Keratinocyte (primary cell): ENCODE data around the gene SERINC5. TPM values are rescaled to one million over a fixed set of nuclear protein-coding genes. Genes with fewer than 3 reads are reported as not detected.

Experiments used
- DNase-seq: peaks from one replicate; pipeline ENCODE4 v3.0.0-alpha.2; 2011; ENCODE audit warnings: low read depth, missing footprints, low spot score
- FAIRE-seq: peaks from 2 replicates; lab custom pipeline; 2011; peaks lifted over from hg19 to GRCh38; lab: Jason Lieb, UNC
- H2AFZ ChIP-seq: 2 replicates; pipeline ENCODE4 v1.6.0; 2012; ENCODE audit warnings: low read length, control low read depth, inconsistent platforms; ENCODE audit not compliant: control insufficient read depth
- H3K27ac ChIP-seq: 2 replicates; pipeline ENCODE4 v1.5.1; 2011; ENCODE audit warnings: low read length; ENCODE audit not compliant: control insufficient read depth, insufficient read depth
- H3K27me3 ChIP-seq: 3 replicates; pipeline ENCODE4 v1.6.0; 2011; ENCODE audit warnings: low read length; ENCODE audit not compliant: control insufficient read depth, insufficient read depth; ENCODE audit errors: extremely low read depth
- H3K36me3 ChIP-seq, 2 experiments: 2 replicates in 1 of 2; 3 replicates in 1 of 2; pipeline ENCODE4 v1.5.1; 2011; ENCODE audit warnings: low read length in 2 of 2, mild to moderate bottlenecking in 1 of 2; ENCODE audit not compliant: control insufficient read depth in 2 of 2, insufficient read depth in 2 of 2; ENCODE audit errors: extremely low read depth in 1 of 2
- H3K4me1 ChIP-seq: 3 replicates; pipeline ENCODE4 v1.5.1; 2011; ENCODE audit warnings: low read length; ENCODE audit not compliant: control insufficient read depth, insufficient read depth; ENCODE audit errors: extremely low read depth
- H3K4me2 ChIP-seq: 3 replicates; pipeline ENCODE4 v1.6.0; 2011; ENCODE audit warnings: low read depth, low read length; ENCODE audit not compliant: control insufficient read depth, insufficient read depth; ENCODE audit errors: extremely low read depth
- H3K4me3 ChIP-seq, 3 experiments: fragments of 200-600 bp in 1 of 3; sonication (generic) in 1 of 3; 2 replicates in 2 of 3; 3 replicates in 1 of 3; pipeline ENCODE4 v1.5.1; 2011 to 2016; ENCODE audit warnings: low read length in 3 of 3, mild to moderate bottlenecking in 3 of 3, control low read depth in 2 of 3, inconsistent platforms in 1 of 3, low read depth in 1 of 3, mixed read lengths in 1 of 3, mixed run types in 1 of 3, moderate library complexity in 1 of 3; ENCODE audit not compliant: control insufficient read depth in 2 of 3, insufficient read depth in 2 of 3; ENCODE audit errors: extremely low read depth in 1 of 3
- H3K79me2 ChIP-seq: 2 replicates; pipeline ENCODE4 v1.6.0; 2012; ENCODE audit warnings: low read length; ENCODE audit not compliant: control insufficient read depth, insufficient read depth
- H3K9ac ChIP-seq: 3 replicates; pipeline ENCODE4 v1.6.0; 2011; ENCODE audit warnings: low read length; ENCODE audit not compliant: control insufficient read depth, insufficient read depth; ENCODE audit errors: extremely low read depth
- H3K9me1 ChIP-seq: 3 replicates; pipeline ENCODE4 v1.6.0; 2011; ENCODE audit warnings: low read length; ENCODE audit not compliant: control insufficient read depth, insufficient read depth; ENCODE audit errors: extremely low read depth
- H3K9me3 ChIP-seq: 2 replicates; pipeline ENCODE4 v1.5.1; 2012; ENCODE audit warnings: low read depth, low read length; ENCODE audit not compliant: control insufficient read depth
- H4K20me1 ChIP-seq: 3 replicates; pipeline ENCODE4 v1.6.0; 2011; ENCODE audit warnings: low read length; ENCODE audit not compliant: control insufficient read depth, insufficient read depth; ENCODE audit errors: extremely low read depth
- CTCF ChIP-seq, 3 experiments: IDR thresholded peaks in 1 of 3; conservative IDR thresholded peaks in 1 of 3; optimal IDR thresholded peaks in 1 of 3; 2 replicates in 2 of 3; 3 replicates in 1 of 3; pipeline versions ENCODE3 to v1.5.1; 2011; ENCODE audit warnings: low read length in 3 of 3, mild to moderate bottlenecking in 3 of 3, moderate library complexity in 2 of 3, control low read depth in 1 of 3, inconsistent platforms in 1 of 3; ENCODE audit not compliant: insufficient read depth in 2 of 3; ENCODE audit errors: extremely low read depth in 1 of 3
- EZH2 ChIP-seq: IDR thresholded peaks from one replicate; pipeline ENCODE4 v1.6.1; 2012; ENCODE audit warnings: inconsistent platforms, mild to moderate bottlenecking, low read length, moderate library complexity
- dilution Hi-C: fragments of 300-500 bp; cut with MboI; formaldehyde crosslinking; loops from one replicate; pipeline ENCODE4 v1.7.0; 2020; ENCODE audit warnings: low sequenced_read_pairs; ENCODE audit not compliant: extremely low pct_ligation_motif_present
- polyA plus RNA-seq, 5 experiments: library from polyadenylated mRNA; depleted of rRNA in 3 of 5; stranded (reverse) in 3 of 5; stranded (forward) in 1 of 5; unstranded in 1 of 5; fragments of >200 nt; gene quantifications; 1 replicate in 1 of 5; 2 replicates in 3 of 5; 3 replicates in 1 of 5; pipeline versions ENCODE4 v1.2.1 to v1.2.3, GENCODE V29; 2011 to 2012; ENCODE audit warnings: missing spikeins in 2 of 5, low read depth in 1 of 5, low replicate concordance in 1 of 5

Gene SERINC5
- polyA plus RNA-seq, 1 donor (not counting 4 experiments of a cell fraction or from before 2014, with no cell fraction given): 20.0 TPM

- Histone ChIP-seq H2AFZ (no peak overlapping the region), H3K4me1 (no peaks in the 10 kb centered on the region), H3K4me3 (no peak overlapping the region), H3K36me3 (peaks cover 3 to 12% of the 10 kb centered on the region in 2 experiments), H4K20me1 (no peaks in the 10 kb centered on the region), H3K27ac (no peak overlapping the region), H3K27me3 (no peaks in the 10 kb centered on the region), H3K79me2 (no peaks in the 10 kb centered on the region), H3K9me3 (no peaks in the 10 kb centered on the region), H3K9me1 (no peaks in the 10 kb centered on the region), H3K4me2 (no peak overlapping the region), H3K9ac (no peak overlapping the region)
- TF ChIP-seq EZH2 (no peak), CTCF (optimal IDR thresholded peaks at IDR 0.05 in 1 of 3, IDR thresholded peaks at IDR 0.05 in 1 of 3, conservative IDR thresholded peaks at IDR 0.05 in 1 of 3; ENCODE audit: extremely low read depth in 1 of 3, insufficient read depth in 2 of 3, low read length in 3 of 3) (no peak)
- DNase-seq (no peak), FAIRE-seq (no peak)
- dilution Hi-C loops: no loop called here
Observed at GRCh38 chr5:80141147-80141671, 114.6 kb downstream of the SERINC5 start.

DNA sequence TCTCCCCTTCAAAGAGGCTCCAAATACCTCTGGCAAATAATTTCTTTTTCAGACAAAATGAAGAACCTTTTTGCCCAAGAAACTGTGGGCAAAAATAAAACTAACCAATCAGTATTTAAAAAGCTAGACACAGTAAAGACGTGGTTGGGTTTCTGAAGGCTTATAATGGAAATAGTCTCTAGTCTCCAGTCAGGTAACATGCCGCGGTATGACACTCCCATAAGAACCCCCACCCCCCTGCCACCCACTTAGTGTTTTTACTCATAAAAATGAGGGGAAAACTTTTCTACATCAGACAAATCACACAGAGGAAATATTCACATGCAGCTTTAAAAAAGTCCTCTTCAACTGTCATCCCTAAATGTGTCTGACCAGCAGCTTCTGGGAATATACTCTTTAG, 115.4 kb downstream of the SERINC5 start:
- DNase-seq (no peak), FAIRE-seq (no peak)
- Histone ChIP-seq H3K27ac (no peak overlapping the region), H3K9me1 (no peaks in the 10 kb centered on the region), H3K27me3 (no peaks in the 10 kb centered on the region), H3K4me3 (no peak overlapping the region), H3K4me1 (no peaks in the 10 kb centered on the region), H3K36me3 (peaks cover 0 to 12% of the 10 kb centered on the region in 2 experiments), H3K9ac (no peak overlapping the region), H3K79me2 (no peaks in the 10 kb centered on the region), H2AFZ (no peak overlapping the region), H3K9me3 (no peaks in the 10 kb centered on the region), H3K4me2 (no peak overlapping the region), H4K20me1 (no peaks in the 10 kb centered on the region)
- dilution Hi-C loops: no loop called here
- no peak for TF ChIP-seq CTCF (optimal IDR thresholded peaks at IDR 0.05 in 1 of 3, IDR thresholded peaks at IDR 0.05 in 1 of 3, conservative IDR thresholded peaks at IDR 0.05 in 1 of 3; ENCODE audit: extremely low read depth in 1 of 3, insufficient read depth in 2 of 3, low read length in 3 of 3)
